GM19023 (cell line): ENCODE data around the gene NDUFB10.

Experiments
- ATAC-seq: cut with Tn5 transposase; IDR thresholded peaks from one replicate; pipeline ENCODE4 v1.9.1; 2021; ENCODE audit warnings: mild to moderate bottlenecking, moderate library complexity; ENCODE audit not compliant: unreplicated experiment

Gene NDUFB10

GRCh38 chr16:1982013-1982433 is 22.7 kb downstream of the NDUFB10 start:
- ATAC-seq = no peak

GRCh38 chr16:1982991-1983543 is 23.7 kb downstream of the NDUFB10 start:
- ATAC-seq = no peak

GRCh38 chr16:1983544-1984346 is 24.4 kb downstream of the NDUFB10 start, which contains the start of gene GFER:
Gene GFER (plus strand): TSS chr16:1984193. CDS start chr16:1984219, 26 bp downstream.
- peak; percentile 74 for ATAC-seq

- peak; percentile 5 for ATAC-seq
Observed at GRCh38 chr16:1984347-1985225, 25.2 kb downstream of the NDUFB10 start.

GRCh38 chr16:1985466-1986150 is 26.3 kb downstream of the NDUFB10 start:
- no peak for ATAC-seq

GRCh38 chr16:1987198-1987597 is 27.9 kb downstream of the NDUFB10 start:
- no peak for ATAC-seq

GRCh38 chr16:1989209-1990100 is 30.1 kb downstream of the NDUFB10 start, which contains the start of gene SYNGR3:
Gene SYNGR3 (plus strand): TSS chr16:1989970. CDS start chr16:1990103, 133 bp downstream.
- no peak for ATAC-seq

GRCh38 chr16:1990101-1990350 is 30.7 kb downstream of the NDUFB10 start:
- ATAC-seq = no peak

- no peak for ATAC-seq
Observed at GRCh38 chr16:1990351-1991134, 31.2 kb downstream of the NDUFB10 start.

- no peak for ATAC-seq
Observed at GRCh38 chr16:1991135-1991551, 31.8 kb downstream of the NDUFB10 start.

- ATAC-seq = no peak
Observed at GRCh38 chr16:1991588-1991947, 32.2 kb downstream of the NDUFB10 start.

GRCh38 chr16:1991948-1992703 is 32.8 kb downstream of the NDUFB10 start:
- peak; percentile 51 for ATAC-seq

- ATAC-seq = no peak
Observed at GRCh38 chr16:1992704-1993317, 33.5 kb downstream of the NDUFB10 start.

- no peak for ATAC-seq
Observed at GRCh38 chr16:1993731-1994131, 34.4 kb downstream of the NDUFB10 start.

GRCh38 chr16:1997494-1998359 is 38.4 kb downstream of the NDUFB10 start:
- no peak for ATAC-seq

GRCh38 chr16:1998360-1998835 is 39.1 kb downstream of the NDUFB10 start:
- ATAC-seq = no peak
